Measurements from ENCODE around the gene SRRD. TPM values are rescaled to one million over a fixed set of nuclear protein-coding genes. Genes with fewer than 3 reads are reported as not detected.
A peak's percentile ranks its signal among the peaks of the same experiment; 100 is the strongest.

SRRD gene
- total and polyA plus RNA-seq, 5 donors: 10.8 to 25.8 (median 22.1) TPM

DNA sequence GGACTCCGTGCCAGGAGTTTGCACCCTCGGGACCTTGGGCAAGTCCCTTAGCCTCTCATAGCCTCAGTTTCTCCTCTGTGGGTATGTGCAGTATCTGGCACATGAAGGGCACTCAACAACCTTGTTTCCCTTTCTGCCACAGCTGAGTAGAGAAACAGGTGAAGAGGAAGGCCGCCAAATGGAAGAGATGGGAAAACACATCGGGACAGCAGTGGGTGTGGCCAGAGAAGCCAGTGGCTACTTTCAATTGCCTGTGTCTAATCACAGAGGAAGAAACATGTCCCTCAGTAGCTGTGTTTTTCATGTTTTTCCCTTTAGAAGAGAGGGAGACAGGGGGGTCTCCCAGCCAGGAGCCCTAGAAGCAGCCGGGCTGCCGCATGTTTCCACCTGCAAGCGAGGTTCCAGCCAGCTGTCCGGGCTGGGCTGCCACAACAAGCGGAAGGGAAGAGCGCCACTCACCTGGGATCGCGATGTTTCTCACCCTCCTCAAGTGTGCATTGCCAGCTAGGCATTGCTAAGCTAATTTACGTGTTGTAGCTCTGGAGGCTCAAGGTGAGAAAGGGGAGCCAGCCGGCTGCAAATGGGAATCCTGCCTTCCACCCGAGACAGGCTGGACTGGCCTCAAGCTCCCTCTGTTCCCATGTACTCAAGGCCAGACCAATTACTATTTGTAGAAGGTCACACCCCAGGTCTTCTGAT lies 38.0 kb upstream of the SRRD start:
- Histone ChIP-seq H3K9me3 (ENCODE audit: control insufficient read depth, low read length) (no peaks in the 10 kb centered on the region), H3K27me3 (ENCODE audit: control insufficient read depth, insufficient read depth) (no peaks in the 10 kb centered on the region), H3K27ac (ENCODE audit: low read length) (no peak overlapping the region), H3K4me1 (ENCODE audit: control insufficient read depth, insufficient read depth, low read length) (peaks cover 1% of the 10 kb centered on the region), H3K4me3 (ENCODE audit: low read length) (no peak overlapping the region)
- intact Hi-C loops (cut with DNase I): no loop called here
- 80% methylated on average over 15 of the region's 15 CpGs for WGBS
- no peak for DNase-seq
- no peak for ATAC-seq

DNA sequence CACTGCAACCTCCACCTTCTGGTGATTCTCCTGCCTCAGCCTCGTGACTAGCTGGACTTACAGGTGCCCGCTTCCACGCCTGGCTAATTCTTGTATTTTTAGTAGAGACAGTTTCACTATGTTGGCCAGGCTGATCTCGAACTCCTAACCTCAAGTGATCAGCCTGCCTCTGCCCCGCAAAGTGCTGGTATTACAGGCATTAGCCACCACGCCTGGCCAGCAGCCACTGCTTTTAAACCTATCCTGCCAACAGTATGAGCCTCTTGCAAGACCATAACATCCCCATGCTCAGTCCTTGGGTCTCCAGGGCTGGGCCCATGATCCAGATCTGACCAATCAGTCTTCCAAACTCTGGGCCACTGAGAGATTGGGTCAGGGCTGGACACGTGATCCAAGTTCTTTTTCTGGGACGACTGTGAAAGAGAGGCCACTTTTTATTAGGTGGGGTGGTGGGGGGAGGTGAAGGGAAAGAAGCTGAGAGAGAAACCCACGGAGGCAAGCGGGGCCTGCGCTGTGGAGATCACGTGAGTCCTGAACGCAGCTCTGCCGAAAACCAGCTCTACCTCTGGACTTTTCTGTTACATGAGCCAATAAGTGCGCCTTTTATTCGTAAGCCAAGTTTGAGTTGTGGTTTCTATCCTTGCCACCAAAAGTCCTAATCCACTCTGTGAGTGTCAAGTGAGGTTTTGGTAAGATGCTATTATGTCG lies 36.7 kb upstream of the SRRD start:
- WGBS: 86% methylated on average over 17 of the region's 17 CpGs
- no peaks in the 10 kb centered on the region for H3K9me3 ChIP-seq (ENCODE audit: control insufficient read depth, low read length)
- no peak for DNase-seq
- peaks cover 1% of the 10 kb centered on the region for H3K4me1 ChIP-seq (ENCODE audit: control insufficient read depth, insufficient read depth, low read length)
- intact Hi-C loops (cut with DNase I): no loop called here
- no peak overlapping the region for H3K27ac ChIP-seq (ENCODE audit: low read length)
- no peak overlapping the region for H3K4me3 ChIP-seq (ENCODE audit: low read length)
- no peaks in the 10 kb centered on the region for H3K27me3 ChIP-seq (ENCODE audit: control insufficient read depth, insufficient read depth)
- no peak for ATAC-seq

DNA sequence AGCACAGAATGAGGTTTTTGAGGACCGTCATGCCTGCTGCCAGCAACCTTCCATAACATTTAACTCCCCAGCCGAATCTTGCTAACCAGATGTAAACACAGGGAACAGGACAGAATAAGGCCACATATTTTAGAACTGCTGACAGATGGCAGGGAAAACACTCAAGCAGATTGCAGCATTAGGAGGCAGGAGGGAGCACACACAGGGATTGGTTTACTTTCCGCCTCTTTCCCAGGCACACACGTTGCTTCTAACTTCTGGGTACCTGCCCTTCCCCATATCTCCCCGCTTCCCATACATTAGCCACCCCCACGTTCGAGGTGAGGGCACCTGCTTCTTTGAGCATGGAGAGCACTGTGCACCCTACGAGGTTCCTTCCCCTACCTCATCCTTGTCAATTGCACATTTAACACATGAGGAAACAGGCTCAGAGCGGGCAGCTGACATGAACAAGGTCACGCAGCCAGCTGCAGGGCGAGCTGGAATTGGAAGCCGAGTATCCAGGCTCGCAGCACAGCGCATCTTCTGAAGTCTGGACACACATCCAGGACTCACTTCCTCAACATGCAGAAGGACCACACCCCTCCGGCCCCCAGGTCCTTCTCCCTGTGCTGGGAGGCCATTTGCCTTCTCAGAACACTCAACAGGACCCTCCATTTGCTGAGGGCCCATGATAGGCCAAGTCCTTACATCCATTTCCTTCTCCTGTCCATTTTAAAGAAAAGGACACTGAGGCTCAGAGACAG lies 35.9 kb upstream of the SRRD start:
- no peak overlapping the region for H3K4me3 ChIP-seq (ENCODE audit: low read length)
- ATAC-seq (no peak), DNase-seq (no peak)
- H3K9me3 ChIP-seq (ENCODE audit: control insufficient read depth, low read length): no peaks in the 10 kb centered on the region
- H3K27me3 ChIP-seq (ENCODE audit: control insufficient read depth, insufficient read depth): no peaks in the 10 kb centered on the region
- intact Hi-C loops (cut with DNase I): no loop called here
- peaks cover 1% of the 10 kb centered on the region for H3K4me1 ChIP-seq (ENCODE audit: control insufficient read depth, insufficient read depth, low read length)
- WGBS: 75% methylated on average over 15 of the region's 15 CpGs
- no peak overlapping the region for H3K27ac ChIP-seq (ENCODE audit: low read length)

DNA sequence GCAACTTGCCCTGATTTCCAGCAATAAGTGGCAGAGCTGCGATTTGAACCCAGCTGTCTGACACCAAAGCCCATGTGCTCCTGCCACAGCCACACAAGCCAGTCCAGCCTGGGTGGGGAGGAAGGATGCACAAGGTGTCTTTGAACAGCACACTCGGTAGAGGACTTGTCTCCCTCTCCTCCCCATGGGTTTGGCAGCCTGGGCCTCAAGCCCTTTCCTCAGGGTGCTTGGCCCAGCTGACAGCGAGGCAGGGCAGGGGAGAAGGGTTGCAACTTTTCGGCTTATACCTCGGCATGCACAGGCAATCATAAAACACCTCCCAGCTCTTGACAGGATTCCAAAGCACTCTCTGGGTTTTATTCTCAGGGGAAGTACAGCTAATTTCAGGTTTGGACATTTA lies 35.3 kb upstream of the SRRD start:
- Histone ChIP-seq H3K9me3 (ENCODE audit: control insufficient read depth, low read length) (no peaks in the 10 kb centered on the region), H3K27ac (ENCODE audit: low read length) (no peak overlapping the region), H3K27me3 (ENCODE audit: control insufficient read depth, insufficient read depth) (no peaks in the 10 kb centered on the region), H3K4me3 (ENCODE audit: low read length) (no peak overlapping the region), H3K4me1 (ENCODE audit: control insufficient read depth, insufficient read depth, low read length) (peaks cover 1% of the 10 kb centered on the region)
- WGBS: 41% methylated on average over 5 of the region's 5 CpGs
- no peak for ATAC-seq
- DNase-seq: no peak
- intact Hi-C loops (cut with DNase I): no loop called here

DNA sequence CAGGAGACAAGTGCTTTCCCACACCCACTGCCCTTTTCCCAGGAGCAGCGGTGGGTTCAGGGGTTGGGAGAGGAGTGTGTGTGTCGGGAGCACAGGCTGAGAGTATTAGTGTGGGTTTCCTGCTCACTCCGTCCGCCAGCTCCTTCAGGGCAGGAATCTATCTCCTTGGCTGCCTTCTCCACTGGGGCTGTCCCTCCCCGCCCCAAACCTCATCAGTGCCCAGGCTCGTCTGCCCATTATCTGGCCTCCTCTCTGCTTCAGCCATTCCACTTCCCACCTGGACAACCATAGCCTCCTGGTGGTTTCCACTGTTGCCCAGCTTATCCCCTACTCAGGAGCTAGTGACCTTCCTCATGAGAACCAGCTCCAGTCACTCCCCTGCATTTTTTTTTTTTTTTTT lies 34.7 kb upstream of the SRRD start:
- Histone ChIP-seq H3K27me3 (ENCODE audit: control insufficient read depth, insufficient read depth) (no peaks in the 10 kb centered on the region), H3K27ac (ENCODE audit: low read length) (no peak overlapping the region), H3K9me3 (ENCODE audit: control insufficient read depth, low read length) (no peaks in the 10 kb centered on the region), H3K4me1 (ENCODE audit: control insufficient read depth, insufficient read depth, low read length) (peaks cover 1% of the 10 kb centered on the region), H3K4me3 (ENCODE audit: low read length) (no peak overlapping the region)
- intact Hi-C loops (cut with DNase I): no loop called here
- DNase-seq (no peak), ATAC-seq (peak in 1 of 2 donors; percentile 13)
- 42% methylated on average over 6 of the region's 6 CpGs for WGBS

DNA sequence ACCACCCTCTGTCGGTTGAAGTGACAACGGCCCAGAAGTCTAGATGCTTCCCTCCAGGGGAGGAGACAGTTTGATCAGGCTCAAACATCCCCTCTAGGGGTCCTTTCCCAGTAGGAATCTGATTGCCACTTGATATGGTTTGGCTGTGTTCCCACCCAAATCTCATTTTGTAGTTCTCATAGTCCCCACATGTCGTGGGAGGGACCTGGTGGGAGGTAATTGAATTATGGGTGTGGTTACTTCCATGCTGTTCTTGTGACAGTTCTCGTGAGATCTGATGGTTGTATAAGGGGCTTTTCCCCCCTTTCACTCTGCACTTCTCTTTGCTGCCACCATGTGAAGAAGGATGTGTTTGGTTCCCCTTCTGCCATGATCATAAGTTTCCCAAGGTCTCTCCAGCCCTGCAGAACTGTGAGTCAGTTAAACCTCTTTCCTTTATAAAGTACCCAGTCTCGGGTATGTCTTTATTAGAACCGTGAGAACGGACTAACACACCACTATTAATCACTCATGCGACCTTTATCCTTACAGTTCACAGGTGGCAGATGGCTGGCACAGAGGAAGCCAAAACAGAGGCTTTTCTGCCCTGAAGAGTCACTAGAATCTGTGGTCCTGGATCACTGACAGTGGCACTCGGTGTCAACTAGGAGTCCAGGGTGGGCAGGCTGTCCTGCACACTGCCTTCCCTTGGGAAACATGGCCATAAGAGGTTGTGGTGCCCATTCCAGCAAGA lies 33.1 kb upstream of the SRRD start:
- Histone ChIP-seq H3K27ac (ENCODE audit: low read length) (no peak overlapping the region), H3K9me3 (ENCODE audit: control insufficient read depth, low read length) (no peaks in the 10 kb centered on the region), H3K4me3 (ENCODE audit: low read length) (no peak overlapping the region), H3K4me1 (ENCODE audit: control insufficient read depth, insufficient read depth, low read length) (no peaks in the 10 kb centered on the region), H3K27me3 (ENCODE audit: control insufficient read depth, insufficient read depth) (no peaks in the 10 kb centered on the region)
- intact Hi-C loops (cut with DNase I): no loop called here
- ATAC-seq: no peak
- 81% methylated on average over 9 of the region's 9 CpGs for WGBS
- no peak for DNase-seq

DNA sequence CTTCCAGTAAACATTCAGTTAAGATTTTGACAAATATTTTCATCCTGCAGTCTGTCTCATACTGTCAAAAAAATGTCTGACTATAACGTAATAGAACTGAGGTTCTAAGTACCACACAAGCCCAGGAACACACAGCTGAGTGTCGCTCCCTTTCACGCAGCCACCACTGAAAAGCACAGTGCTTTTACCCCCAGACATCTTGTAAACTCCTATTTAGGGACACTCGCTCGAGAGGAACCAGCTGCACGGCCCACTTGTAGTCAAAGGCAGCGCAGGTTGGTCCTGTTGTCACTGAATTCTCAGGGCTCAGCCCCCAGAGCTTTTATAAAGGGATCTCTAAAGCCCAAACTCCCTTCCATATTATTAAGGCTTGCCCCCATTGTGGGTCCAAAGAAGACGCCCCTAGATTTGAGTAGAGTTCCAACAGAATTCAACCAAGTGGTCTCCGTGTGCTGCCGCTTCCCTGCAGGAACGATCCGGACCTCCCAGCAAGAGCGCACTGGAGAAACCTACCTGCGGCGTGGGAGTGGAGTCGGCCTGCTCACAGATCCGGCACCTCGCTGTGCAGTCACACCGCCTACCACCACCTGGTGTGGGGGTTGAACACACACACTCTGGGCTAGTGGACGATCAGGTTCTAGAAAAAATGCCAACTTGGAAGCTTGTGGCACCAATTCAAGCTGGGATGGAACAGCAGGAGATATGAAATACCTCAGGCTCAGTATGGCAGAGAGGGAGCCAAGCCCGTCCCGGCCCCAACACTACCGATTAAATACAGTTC lies 31.3 kb upstream of the SRRD start:
- intact Hi-C loops (cut with DNase I): no loop called here
- H3K4me3 ChIP-seq (ENCODE audit: low read length): no peak overlapping the region
- ATAC-seq (no peak), DNase-seq (no peak)
- H3K27me3 ChIP-seq (ENCODE audit: control insufficient read depth, insufficient read depth): no peaks in the 10 kb centered on the region
- no peak overlapping the region for H3K27ac ChIP-seq (ENCODE audit: low read length)
- no peaks in the 10 kb centered on the region for H3K4me1 ChIP-seq (ENCODE audit: control insufficient read depth, insufficient read depth, low read length)
- H3K9me3 ChIP-seq (ENCODE audit: control insufficient read depth, low read length): no peaks in the 10 kb centered on the region
- WGBS: 94% methylated on average over 23 of the region's 23 CpGs

DNA sequence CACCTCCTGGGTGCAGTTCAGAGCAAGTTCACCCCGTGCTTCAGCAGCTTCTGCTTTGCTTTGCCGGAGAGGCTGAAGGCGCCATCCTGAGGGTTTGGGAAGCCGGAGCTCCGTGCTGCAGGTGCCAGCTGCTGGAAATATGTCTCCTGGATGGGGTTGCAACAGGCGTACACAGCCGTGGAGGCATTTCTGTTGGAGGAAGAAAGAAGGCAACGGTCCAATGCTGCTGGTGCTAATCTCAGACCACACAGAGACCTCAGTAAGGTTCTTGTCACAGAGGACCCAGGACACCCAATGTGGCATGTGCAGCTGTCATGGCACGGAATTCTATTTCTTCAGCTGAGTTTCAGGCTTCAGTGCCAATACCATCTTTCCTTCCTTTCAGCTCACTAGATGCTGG lies 30.5 kb upstream of the SRRD start:
- DNase-seq: no peak
- intact Hi-C loops (cut with DNase I): no loop called here
- WGBS: 91% methylated on average over 9 of the region's 9 CpGs
- no peak for ATAC-seq
- Histone ChIP-seq H3K4me1 (ENCODE audit: control insufficient read depth, insufficient read depth, low read length) (no peaks in the 10 kb centered on the region), H3K27ac (ENCODE audit: low read length) (no peak overlapping the region), H3K27me3 (ENCODE audit: control insufficient read depth, insufficient read depth) (no peaks in the 10 kb centered on the region), H3K9me3 (ENCODE audit: control insufficient read depth, low read length) (no peaks in the 10 kb centered on the region), H3K4me3 (ENCODE audit: low read length) (no peak overlapping the region)

DNA sequence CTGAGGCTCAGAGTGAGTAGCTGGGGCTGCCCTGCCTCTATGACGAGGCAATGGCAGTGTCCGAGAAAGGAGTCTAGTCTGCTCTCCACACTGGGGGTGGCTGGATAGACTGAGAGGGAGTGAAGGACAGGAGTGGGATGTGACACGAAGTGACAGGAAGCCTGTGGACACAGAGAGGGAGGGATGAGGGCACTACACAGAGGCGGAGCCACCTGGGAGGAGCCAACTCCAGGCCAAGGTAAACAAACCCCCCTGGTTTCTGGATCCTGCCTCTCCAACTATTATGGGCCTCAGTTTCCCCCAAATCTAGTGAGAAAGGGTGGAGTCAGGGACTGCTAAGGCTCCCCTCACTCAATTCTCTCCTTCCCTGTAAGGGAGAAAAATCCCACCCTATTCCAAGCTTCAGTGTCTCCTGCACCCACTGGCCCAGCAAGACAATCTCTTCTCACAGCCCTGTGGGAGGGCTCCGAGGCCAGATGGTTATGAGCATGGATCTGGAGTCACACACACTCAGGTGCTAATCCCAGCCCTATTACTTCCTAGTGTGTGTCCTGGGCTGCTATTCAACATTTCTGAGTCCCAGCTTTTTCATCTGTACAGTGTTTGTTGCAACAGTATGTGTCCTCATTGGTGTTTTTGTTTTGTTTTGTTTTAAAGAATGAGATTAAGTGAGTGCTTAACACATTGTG lies 29.7 kb upstream of the SRRD start:
- H3K27ac ChIP-seq (ENCODE audit: low read length): no peak overlapping the region
- DNase-seq: no peak
- no peaks in the 10 kb centered on the region for H3K27me3 ChIP-seq (ENCODE audit: control insufficient read depth, insufficient read depth)
- H3K4me1 ChIP-seq (ENCODE audit: control insufficient read depth, insufficient read depth, low read length): no peaks in the 10 kb centered on the region
- H3K9me3 ChIP-seq (ENCODE audit: control insufficient read depth, low read length): no peaks in the 10 kb centered on the region
- intact Hi-C loops (cut with DNase I): no loop called here
- 88% methylated on average over 5 of the region's 5 CpGs for WGBS
- H3K4me3 ChIP-seq (ENCODE audit: low read length): no peak overlapping the region
- no peak for ATAC-seq

DNA sequence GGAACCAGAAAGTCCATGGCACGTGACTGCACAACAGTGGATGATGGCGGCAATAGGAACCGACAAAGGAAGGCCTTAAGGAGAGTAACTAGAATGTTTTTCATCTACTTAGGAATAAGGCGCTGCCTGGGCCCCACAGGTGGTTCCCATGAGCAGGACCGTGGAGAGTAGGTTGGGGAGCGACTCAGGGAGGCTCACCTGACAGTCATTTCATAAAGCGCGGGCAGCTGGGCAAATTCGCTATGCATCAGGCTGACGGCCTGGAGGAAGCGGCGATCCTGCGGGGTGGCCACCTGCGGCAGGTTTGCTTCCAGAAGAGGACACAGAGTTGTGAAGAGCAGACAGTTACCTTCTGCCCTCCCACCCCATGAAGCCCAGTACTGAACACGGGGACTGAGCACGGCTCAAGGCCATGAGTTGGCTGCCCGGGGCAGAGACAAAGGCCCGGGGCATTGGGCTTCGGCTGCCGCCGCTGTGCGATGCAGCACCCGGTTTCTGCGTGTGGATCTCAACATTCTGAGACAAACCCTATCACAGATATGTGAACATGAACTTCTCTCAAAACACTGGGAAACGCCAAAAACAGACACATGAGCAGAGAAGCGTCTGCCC lies 25.9 kb upstream of the SRRD start:
- no peak overlapping the region for H3K27ac ChIP-seq (ENCODE audit: low read length)
- no peak overlapping the region for H3K4me3 ChIP-seq (ENCODE audit: low read length)
- DNase-seq (no peak), ATAC-seq (no peak)
- intact Hi-C loops (cut with DNase I): no loop called here
- no peaks in the 10 kb centered on the region for H3K9me3 ChIP-seq (ENCODE audit: control insufficient read depth, low read length)
- H3K27me3 ChIP-seq (ENCODE audit: control insufficient read depth, insufficient read depth): no peaks in the 10 kb centered on the region
- H3K4me1 ChIP-seq (ENCODE audit: control insufficient read depth, insufficient read depth, low read length): no peaks in the 10 kb centered on the region
- 97% methylated on average over 26 of the region's 26 CpGs for WGBS
